ENCODE measurements around the gene AHNAK. TPM values are rescaled to one million over a fixed set of nuclear protein-coding genes. Genes with fewer than 3 reads are reported as not detected.

Gene AHNAK
- total RNA-seq, 4 donors from 2014 or later: 874 to 1,336 (median 1,047) TPM

DNA sequence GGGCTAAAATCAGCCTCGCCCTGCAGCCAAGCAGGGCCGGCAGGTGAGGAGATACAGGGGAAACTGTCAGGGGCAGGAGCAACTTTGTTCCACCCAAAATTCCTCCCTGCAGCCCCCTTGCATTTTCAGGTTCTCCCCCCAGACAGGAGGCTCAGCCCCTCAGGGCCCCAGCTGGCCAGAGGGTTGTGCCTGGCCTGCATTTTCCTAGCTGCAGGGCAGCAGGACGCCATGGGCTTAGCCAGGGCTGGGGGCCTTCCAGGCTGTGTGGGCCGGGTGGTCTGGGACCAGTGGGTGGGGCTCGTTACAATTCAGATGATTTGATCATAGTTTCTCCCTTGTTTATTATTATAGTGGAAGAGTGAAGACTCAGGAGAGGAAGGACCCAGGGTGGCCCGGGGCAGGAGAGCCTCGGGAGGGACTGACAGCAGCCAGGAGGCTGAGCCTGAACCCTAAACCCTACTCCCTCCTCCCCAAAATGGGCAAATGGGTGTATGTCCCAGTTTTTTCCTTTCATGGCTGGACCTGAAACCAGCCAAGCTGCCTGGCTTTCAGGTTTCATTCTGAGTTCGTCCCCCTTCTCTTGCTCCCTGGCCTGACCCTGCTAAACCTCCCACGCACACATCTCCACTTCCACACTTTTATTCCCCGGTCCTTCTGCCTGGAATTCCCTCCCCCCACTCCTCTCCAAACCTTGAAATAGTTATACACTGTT is 40.0 kb downstream of the AHNAK start:
- ATAC-seq (ENCODE audit: low FRiP score) (no peak), DNase-seq (ENCODE audit: low spot score) (no peak)
- no peak for TF ChIP-seq CTCF (IDR thresholded peaks at IDR 0.05)

DNA sequence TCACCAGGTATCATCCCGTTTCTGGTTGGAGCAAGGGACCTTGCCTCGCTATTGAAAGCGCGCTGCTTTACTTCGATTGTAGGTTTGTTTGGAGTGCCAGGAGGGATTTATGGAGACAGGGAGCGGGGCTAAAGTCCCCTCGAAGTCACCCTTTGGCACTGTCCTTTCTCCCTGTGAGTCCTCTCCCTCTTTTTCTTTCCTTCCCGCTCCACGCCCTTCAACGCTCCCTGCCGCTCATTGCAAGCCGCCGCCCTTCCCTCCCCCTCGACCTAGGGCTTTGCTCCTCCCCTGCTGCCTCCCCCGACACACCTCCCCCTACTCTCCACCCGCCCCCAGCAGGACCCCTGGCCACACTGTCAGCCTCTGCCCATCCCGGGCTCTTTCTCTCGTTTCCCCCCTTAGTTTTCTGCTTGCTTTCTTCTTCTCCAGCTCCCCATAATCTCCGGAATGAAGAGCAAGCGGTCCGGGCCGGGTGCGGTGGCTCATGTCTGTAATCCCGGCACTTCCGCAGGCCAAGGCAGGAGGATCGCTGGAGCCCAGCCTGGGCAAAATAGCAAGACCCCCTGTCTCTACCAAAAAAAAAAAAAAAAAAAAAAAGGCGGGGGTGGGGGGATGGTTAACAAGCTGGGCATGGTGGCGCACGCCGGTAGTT is 41.0 kb downstream of the AHNAK start:
- DNase-seq (ENCODE audit: low spot score) (no peak), ATAC-seq (ENCODE audit: low FRiP score) (no peak)
- TF ChIP-seq CTCF (IDR thresholded peaks at IDR 0.05): no peak

DNA sequence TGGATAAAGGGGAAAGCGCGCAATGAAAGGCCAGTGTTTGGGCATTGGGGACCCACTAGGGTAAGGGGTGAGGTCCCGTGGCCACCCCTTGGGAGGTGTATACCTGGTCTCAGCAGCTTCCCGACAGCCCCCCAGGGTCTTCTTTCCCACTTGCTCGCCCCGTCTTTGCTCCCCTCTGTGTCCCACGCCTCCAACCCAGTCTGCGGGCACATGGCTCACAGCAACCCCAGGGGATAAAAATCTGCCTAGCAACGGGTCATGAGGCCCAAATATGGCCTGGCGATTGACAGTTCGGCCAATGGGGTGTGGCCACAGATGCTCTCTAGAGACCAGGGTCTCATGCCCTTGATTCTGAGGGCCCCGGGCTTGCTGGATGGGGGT is 41.6 kb downstream of the AHNAK start:
- ATAC-seq (ENCODE audit: low FRiP score) (no peak), DNase-seq (ENCODE audit: low spot score) (no peak)
- no peak for TF ChIP-seq CTCF (IDR thresholded peaks at IDR 0.05)

- no peak for TF ChIP-seq CTCF (IDR thresholded peaks at IDR 0.05)
- ATAC-seq (ENCODE audit: low FRiP score) (no peak), DNase-seq (ENCODE audit: low spot score) (no peak)
These were observed 42.2 kb downstream of the AHNAK start for GRCh38 chr11:62504158-62504973.

DNA sequence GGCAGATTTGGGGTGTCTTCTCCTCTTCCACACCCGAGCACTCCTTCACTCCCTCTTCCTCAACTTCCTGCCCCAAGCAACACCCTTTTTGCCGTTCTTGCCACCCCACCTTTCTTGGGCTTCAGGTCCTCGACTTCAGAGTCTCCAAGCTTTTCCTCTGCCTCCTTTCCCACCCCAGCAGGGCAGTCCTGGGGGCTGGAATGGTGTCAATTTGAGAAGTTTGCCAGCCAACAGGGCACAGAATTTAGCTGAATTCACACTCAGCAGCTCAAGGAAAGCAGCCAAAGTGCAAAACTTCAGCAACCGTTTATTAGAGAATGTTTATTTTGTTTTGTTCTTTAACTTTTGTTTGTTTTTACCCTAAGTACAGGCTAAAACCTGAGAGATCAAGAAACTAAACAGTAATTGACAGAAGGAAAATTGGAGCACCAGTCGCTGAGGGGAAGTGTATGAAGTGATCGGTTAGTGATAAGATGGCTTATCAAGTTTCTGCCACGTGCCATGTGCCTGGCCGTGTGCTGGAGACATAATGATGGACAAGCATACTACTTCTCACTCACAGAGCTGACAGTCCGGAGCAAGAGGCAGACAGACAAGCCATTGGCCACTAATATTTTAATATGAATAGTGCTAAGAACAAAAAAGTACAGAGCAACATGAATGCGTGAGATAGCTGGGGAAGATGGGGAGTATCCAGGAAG is 44.4 kb downstream of the AHNAK start:
- DNase-seq (ENCODE audit: low spot score) (no peak), ATAC-seq (ENCODE audit: low FRiP score) (no peak)
- no peak for TF ChIP-seq CTCF (IDR thresholded peaks at IDR 0.05)

- ATAC-seq (ENCODE audit: low FRiP score) (no peak), DNase-seq (ENCODE audit: low spot score) (no peak)
- no peak for TF ChIP-seq CTCF (IDR thresholded peaks at IDR 0.05)
These were observed 45.1 kb downstream of the AHNAK start for GRCh38 chr11:62501432-62501891.

Measured in omental fat pad (tissue), 4 donors.